G401.6 (cell line): ENCODE measurements around the gene GLI3.

Experiments used
- FAIRE-seq: peaks from 2 replicates; lab custom pipeline; 2012; peaks lifted over from hg19 to GRCh38; lab: Jason Lieb, UNC

Gene GLI3

GRCh38 chr7:42236976-42237810, at the start of gene GLI3:
TSS of gene GLI3 (minus strand) at chr7:42237209. CDS start at chr7:42223253, 13,956 bp downstream.
- no peak for FAIRE-seq

GRCh38 chr7:42285383-42285824, 48.4 kb upstream of the GLI3 start:
- no peak for FAIRE-seq

- no peak for FAIRE-seq
These were observed 46.5 kb upstream of the GLI3 start for GRCh38 chr7:42283553-42283952.

- no peak for FAIRE-seq
These were observed 41.3 kb upstream of the GLI3 start for GRCh38 chr7:42278344-42278743.

- no peak for FAIRE-seq
These were observed 37.0 kb upstream of the GLI3 start for GRCh38 chr7:42274053-42274452.

GRCh38 chr7:42272793-42273665, 36.0 kb upstream of the GLI3 start:
- FAIRE-seq: no peak

GRCh38 chr7:42269161-42269560, 32.2 kb upstream of the GLI3 start:
- no peak for FAIRE-seq

- no peak for FAIRE-seq
These were observed 27.7 kb upstream of the GLI3 start for GRCh38 chr7:42264702-42265101.

- no peak for FAIRE-seq
These were observed 27.0 kb upstream of the GLI3 start for GRCh38 chr7:42263971-42264370.

GRCh38 chr7:42262964-42263363, 26.0 kb upstream of the GLI3 start:
- FAIRE-seq: no peak

GRCh38 chr7:42254217-42254616, 17.2 kb upstream of the GLI3 start:
- FAIRE-seq: no peak

- no peak for FAIRE-seq
These were observed 16.3 kb upstream of the GLI3 start for GRCh38 chr7:42253316-42253715.

- FAIRE-seq: no peak
These were observed 13.4 kb upstream of the GLI3 start for GRCh38 chr7:42250411-42250810.

GRCh38 chr7:42248579-42248978, 11.6 kb upstream of the GLI3 start:
- FAIRE-seq: no peak

- FAIRE-seq: no peak
These were observed 10.3 kb upstream of the GLI3 start for GRCh38 chr7:42247301-42247700.

GRCh38 chr7:42244828-42245227, 7.8 kb upstream of the GLI3 start:
- no peak for FAIRE-seq

- no peak for FAIRE-seq
These were observed 5.4 kb upstream of the GLI3 start for GRCh38 chr7:42242381-42242780.

GRCh38 chr7:42241424-42241823, 4.4 kb upstream of the GLI3 start:
- FAIRE-seq: no peak

- FAIRE-seq: no peak
These were observed 3.4 kb upstream of the GLI3 start for GRCh38 chr7:42240416-42240815.

- no peak for FAIRE-seq
These were observed 1.8 kb upstream of the GLI3 start for GRCh38 chr7:42238709-42239366.

GRCh38 chr7:42237811-42238541, 967 bp upstream of the GLI3 start:
- no peak for FAIRE-seq
